ENCODE data around the gene ZDHHC8. TPM values are rescaled to one million over a fixed set of nuclear protein-coding genes. Genes with fewer than 3 reads are reported as not detected.

The ZDHHC8 gene
- total RNA-seq, 2 donors from 2014 or later = 45.6 to 46.3 TPM

DNA sequence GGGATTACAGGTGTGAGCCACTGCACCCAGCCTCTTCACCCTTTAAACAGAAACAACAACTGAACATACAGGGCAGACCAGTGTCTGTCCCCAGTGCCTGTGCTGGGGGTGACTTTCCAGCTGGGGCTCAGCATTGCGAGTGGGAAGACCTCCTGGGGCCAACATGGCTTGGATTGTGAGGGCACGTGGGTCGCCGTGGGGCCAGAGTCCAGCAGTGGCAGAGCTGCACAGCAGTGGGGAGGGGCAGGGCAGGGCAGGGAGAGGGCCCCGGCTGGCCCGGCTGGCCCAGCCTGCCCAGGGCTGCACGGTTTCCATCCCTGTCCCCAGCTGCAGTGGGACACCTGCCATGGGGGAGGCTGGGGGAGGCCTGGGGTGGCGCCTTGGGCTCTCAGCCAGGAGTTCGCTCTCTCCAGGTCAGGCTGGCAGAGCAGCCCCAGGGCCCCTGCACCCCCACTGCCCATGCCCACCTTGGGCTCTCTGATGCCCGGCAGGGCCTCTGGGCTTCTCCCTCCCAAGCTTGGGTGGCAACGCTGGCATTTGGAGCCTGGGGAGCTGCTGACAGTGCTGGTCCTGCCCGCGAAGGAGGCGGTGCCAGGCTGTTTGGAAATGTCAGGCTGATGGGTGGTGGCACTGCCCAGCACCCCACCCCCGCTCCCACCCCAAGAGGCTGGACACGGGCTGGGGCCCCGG lies 49.7 kb downstream of the ZDHHC8 start:
- intact Hi-C loops (cut with DNase I) = no loop called here
- no peak for DNase-seq (ENCODE audit: low spot score)

DNA sequence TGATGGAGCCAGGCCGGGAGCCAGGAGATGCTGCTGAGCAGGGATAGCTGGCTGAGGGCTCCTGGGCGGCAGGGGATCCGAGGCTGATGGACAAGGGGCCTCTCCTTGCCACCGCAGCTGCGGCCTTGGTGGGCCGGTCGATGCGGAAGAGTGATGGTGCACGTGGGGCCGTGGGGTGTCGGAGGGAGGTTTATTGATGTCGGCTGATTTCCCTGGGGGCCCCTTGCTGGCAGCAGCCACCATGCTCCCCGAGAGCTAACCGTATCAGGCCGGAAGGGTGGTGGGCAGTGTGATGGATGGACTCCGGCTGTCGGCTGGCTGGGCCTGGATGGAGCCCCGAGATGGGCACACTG lies 50.3 kb downstream of the ZDHHC8 start:
- intact Hi-C loops (cut with DNase I) = no loop called here
- no peak for DNase-seq (ENCODE audit: low spot score)

DNA sequence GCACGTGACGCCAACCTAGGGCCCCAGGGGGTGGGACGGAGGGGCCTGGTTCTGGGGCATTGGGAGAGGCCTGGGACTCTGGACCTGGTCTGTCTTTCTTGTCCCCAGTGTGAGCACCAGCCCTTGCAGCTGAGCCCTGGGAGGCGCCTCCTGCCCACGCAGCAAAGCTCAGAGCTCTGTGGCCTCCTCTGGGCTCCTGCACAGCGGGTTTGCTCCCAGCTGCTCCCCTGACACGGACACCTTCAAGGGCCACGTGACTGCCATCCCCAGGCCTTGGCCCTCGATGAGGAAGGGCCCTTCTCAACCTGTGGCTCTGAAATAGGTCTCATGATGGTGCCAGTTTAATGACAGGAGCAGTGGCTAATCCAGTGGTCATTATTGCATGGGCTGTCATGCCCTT lies 50.8 kb downstream of the ZDHHC8 start:
- DNase-seq (ENCODE audit: low spot score) = no peak
- intact Hi-C loops (cut with DNase I) = no loop called here

DNA sequence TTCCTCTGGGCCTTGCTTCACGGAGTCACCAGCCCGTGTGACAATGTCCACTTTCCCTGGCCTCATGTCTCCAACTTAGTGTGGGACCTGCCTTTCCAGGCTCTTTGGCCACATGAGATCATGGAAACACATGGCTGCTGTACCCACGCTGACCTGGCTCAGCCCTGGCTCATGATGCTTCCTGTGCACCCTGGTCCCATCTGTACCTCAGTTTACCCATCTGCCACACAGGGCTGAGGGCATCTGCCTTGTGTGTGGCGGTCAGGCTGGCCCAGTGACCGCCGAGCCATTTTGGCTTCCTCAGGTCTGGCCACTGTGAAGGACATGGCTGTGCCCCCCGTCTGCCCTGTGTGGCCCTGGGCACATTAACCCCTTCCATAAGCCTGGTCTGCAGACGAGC lies 51.5 kb downstream of the ZDHHC8 start:
- intact Hi-C loops (cut with DNase I) = no loop called here
- no peak for DNase-seq (ENCODE audit: low spot score)

DNA sequence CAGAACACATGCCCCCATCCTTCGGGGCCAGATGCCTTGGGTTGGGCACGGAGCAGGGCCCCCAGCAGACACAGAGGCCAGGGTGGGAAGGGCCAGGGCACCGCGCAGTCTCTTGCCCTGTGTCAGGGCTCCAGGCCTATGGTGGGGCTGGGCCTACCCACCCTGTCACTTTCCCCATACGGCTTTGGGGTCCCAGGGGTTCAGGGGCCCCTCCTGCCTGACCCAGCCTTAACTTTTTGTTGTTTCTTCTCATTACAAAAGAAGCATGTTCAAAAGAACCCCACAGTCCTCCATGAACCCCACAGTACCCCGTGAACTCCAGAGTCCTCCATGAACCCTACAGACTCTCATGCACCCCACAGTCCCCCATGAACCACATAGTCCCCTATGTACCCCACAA lies 52.2 kb downstream of the ZDHHC8 start:
- no peak for DNase-seq (ENCODE audit: low spot score)
- intact Hi-C loops (cut with DNase I) = no loop called here

DNA sequence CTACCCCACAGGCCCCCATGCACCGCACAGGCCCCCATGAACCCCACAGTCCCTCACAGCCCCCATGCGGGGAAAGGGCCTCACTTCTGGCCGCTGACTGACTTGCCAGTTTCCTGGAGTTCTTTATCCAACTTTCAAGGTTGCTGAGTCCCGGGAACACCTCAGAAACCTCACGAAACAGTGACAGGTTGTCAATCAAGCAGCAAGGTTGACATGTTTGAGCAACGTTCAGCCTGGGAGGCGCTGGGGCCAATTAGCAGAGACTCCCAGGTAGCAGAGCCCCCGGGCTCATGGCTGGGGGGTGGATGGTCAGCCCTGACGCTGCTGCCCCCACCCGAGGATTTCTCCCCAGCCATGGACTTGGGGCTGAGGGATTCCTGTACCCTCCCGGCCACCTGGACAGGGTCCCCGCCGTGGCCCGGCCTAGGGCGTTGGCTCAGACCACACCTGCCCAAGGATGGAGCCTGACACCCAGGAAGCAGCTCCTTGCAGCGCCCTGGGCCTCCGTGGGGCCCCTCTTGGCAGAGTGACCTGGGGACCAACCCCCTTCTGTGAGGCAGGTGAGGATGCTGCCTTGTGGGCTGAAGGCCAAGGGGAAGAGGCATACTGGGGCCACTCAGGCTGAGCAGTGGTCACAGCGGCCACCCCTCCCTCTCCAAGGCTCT lies 53.0 kb downstream of the ZDHHC8 start:
- DNase-seq (ENCODE audit: low spot score) = no peak
- intact Hi-C loops (cut with DNase I) = no loop called here

DNA sequence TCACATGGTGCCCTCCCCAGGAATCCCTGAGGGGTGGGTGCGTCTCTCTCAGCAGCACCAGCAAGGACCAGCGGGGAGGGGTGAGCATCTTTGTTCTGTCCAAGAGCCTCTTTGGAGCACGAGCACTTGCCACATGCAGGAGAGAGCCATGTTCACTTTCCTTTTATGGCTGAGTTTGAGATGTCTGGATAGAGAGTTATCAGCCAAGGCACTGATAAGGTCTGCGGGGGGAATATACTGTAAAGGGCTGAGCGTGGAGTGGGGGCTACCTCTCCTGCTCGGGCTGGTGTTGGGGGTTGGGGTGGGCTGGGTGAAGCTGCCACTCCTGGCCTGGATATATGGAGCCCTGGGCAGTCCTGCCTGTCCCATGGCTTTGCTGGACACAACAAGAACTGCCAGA lies 54.1 kb downstream of the ZDHHC8 start:
- intact Hi-C loops (cut with DNase I) = no loop called here
- DNase-seq (ENCODE audit: low spot score) = no peak

DNA sequence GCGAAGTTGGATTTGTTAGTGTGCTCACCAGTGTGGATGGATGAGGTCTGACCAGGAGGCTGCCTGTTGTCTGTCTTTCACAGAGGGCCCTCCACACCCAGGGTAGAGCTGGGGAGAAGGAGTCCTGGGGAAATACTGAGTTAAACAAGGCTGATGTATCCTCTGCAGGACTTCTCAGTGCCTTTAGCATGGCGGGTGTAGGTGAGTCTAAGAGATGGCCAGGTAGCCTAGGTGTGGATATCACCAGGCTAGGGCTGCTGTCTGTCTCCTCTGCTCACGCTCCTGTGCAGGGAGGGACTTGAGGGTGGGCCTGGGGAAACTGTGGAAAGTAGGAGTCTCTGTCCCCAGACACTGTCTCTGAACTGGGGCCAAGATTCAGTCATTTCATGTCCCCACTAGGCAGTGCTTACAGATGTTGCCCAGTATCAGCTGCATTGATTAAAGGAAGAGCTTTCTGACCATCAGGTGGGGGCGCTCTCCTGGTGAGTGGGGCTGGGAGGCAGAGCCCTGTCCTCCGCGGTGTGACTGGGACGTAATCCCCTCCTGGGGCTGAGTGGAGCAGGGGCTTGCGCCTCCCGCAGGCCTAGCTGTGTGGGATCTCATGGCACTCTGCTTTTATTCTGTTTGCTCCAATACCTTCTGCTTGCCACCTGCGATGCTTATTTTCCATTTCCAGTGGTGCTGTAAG lies 54.7 kb downstream of the ZDHHC8 start:
- no peak for DNase-seq (ENCODE audit: low spot score)
- intact Hi-C loops (cut with DNase I) = no loop called here

DNA sequence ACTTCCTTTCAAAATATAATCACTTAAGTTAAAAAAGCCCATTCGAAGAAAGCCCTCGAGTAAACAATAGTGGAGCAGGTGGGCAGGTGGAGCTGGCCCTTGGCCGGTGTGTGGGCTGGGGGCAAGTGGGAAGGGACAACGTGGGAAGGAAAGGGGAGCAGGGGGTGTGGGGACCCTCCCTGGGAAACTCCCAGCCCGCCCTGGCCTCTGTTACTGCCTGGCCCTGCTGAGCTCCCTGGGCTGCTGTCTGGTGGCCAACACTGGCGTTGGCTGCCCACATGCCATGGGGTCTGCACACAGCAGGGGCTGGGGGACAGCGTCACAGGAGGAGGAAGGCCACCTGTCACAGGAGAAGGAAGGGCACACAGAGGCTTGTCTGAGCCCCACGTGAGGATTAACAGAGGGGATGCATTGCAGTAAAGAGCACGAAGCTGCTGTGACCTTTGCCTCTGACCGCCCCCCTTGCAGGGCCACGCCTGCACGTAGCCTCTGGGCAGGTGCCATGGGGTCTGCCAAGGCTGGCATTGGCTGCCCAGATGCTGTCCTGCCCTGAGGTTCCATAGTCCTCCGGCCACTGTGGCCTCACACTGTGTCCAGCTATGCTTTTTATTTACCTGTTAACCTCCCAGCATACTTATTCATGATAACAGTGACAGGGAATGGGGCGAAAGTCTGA lies 55.4 kb downstream of the ZDHHC8 start:
- intact Hi-C loops (cut with DNase I) = loop anchor here in 1 of 2 donors (1.0 kb wide), 1 partner anchor 30 kb away; no protein-coding TSS in a partner anchor
- DNase-seq (ENCODE audit: low spot score) = no peak

DNA sequence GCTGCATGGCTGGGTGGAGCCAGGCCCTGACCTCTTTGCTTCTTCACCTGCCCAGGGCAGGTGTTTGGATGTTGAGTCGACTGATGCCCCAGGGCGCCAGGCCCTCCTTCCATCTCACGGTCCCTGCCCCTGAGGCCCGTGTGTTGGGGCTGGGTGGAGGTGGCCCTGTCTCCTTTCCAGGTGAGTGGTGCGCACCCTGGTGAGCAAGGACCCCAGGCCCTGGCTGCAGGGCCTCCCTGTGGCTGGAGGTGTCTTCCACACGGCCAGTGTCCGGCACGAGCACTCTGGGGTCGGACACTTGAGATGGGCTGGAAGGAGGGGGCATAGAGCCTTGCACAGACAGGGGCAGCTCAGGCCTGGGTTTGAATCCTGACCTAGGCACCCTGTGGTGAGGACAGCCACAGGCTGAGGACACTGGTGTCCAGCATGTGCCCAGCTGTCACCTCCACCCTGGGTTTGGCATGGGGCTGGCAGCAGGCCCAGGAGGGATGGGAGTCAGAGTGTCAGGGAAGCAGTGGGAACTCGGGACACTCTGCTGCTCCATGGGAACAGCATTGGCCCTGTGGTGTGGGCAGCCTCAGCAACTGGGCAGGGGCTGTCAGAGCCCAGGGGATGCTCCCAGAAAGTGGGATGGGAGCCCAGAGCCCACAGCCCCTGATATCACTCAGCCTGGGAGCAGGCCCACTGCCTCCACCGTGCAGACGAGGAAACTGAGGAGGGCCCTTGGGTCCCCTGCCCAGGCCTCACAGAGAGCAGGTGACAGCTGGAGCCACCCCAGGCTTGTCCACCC lies 56.4 kb downstream of the ZDHHC8 start:
- DNase-seq (ENCODE audit: low spot score) = no peak
- intact Hi-C loops (cut with DNase I) = loop anchor here in 1 of 2 donors (1.0 kb wide), 1 partner anchor 29 kb away; no protein-coding TSS in a partner anchor

DNA sequence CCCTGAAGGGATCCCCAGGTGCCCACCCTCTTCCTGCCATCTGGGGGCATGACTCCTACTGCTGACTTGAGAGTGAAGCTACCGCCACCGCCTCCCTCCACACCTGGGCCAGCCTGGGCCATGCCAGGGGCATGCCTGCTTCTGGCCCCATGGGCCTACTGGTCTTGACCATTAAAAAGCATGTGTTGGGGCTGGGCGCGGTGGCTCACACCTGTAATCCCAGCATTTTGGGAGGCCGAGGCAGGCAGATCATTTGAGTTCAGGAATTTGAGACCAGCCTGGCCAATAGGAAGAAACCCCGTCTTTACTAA lies 56.9 kb downstream of the ZDHHC8 start:
- intact Hi-C loops (cut with DNase I) = no loop called here
- DNase-seq (ENCODE audit: low spot score) = no peak

DNA sequence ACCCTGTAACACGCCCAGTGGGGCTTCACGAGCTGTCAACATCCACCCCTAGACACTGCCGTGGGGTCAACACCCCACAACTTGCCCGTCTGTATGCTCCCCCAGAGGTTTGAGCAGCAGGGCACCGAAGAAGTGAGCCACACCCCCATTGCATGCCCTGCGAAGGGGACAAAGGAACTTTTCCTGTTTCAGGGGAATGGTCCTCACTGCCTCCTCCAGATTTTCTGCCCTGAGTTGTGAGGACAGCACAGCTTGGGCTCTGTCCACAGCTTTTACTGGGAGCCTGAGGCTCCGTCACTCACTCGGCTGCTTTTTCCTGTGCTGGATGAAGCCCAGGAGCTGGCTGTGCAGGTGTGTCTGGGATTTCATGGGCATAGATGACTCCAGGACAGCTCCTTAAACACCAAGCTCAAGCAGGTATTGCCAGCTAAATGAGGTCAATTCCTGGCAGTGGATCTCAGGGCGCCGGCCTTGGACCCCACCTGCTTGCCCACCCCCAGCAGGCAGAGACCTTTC lies 59.5 kb downstream of the ZDHHC8 start:
- intact Hi-C loops (cut with DNase I) = loop anchor here in 1 of 2 donors (5.0 kb wide), 1 partner anchor 41 kb away; no protein-coding TSS in a partner anchor
- DNase-seq (ENCODE audit: low spot score) = no peak

DNA sequence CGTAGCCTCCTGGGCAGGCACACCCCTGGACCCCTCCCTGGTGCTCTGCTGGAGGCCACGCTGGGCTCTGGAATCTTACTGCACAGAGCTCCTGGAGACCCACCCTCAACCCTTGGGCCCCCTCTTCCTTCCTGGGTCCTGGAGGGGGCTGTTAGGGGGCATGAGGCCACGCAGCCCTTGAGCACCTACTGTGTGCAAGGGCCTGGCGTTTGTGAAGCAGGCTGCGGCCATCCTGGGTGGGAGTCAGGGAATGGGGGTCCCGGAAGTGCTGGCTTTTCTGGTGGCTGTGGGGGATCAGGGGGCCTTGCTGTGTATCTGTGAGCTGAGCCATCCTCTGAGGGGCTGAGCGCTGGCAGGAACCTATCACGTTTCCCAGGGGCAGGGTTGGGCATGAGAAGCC lies 60.2 kb downstream of the ZDHHC8 start:
- DNase-seq (ENCODE audit: low spot score) = no peak

DNA sequence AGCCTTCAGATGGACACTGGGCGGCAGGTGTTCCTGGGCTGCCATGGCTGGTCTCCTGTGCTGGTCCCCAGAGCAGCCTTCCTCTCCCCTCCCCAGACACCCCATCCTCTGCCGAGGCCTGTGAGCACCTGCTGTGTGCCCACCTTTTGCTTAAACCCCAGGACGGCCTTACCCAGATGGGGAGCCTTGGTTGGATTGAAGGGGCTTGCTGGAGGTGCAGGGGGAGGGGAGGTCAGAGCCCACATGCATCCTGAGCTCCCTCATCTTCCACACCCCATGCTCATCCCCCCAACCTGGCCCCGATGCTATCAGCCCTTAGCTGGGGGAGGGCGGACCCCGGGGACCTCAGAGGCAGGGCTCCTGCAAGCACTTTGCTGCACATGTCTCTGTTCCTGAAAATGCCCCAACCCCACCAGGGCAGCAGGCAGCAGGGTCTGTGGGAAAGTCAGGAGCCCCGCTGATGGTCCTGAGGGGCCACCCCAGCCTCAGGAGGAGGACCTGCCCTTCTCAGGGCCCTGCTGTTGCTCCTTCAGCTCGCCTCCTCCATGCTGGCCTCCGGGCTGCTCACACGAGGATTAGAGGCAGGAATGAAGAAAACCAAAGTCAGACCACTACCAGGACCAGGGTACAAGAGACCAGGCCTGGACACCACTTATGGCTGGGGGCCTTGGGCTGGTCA lies 60.8 kb downstream of the ZDHHC8 start:
- no peak for DNase-seq (ENCODE audit: low spot score)
- intact Hi-C loops (cut with DNase I) = loop anchor here in 1 of 2 donors (5.0 kb wide), 1 partner anchor 40 kb away; no protein-coding TSS in a partner anchor

More for the DNA sequence above, 60.2 kb downstream of the ZDHHC8 start:
- intact Hi-C loops (cut with DNase I) = loop anchor here in 1 of 2 donors (5.0 kb wide), 1 partner anchor 40 kb away; no protein-coding TSS in a partner anchor

DNA sequence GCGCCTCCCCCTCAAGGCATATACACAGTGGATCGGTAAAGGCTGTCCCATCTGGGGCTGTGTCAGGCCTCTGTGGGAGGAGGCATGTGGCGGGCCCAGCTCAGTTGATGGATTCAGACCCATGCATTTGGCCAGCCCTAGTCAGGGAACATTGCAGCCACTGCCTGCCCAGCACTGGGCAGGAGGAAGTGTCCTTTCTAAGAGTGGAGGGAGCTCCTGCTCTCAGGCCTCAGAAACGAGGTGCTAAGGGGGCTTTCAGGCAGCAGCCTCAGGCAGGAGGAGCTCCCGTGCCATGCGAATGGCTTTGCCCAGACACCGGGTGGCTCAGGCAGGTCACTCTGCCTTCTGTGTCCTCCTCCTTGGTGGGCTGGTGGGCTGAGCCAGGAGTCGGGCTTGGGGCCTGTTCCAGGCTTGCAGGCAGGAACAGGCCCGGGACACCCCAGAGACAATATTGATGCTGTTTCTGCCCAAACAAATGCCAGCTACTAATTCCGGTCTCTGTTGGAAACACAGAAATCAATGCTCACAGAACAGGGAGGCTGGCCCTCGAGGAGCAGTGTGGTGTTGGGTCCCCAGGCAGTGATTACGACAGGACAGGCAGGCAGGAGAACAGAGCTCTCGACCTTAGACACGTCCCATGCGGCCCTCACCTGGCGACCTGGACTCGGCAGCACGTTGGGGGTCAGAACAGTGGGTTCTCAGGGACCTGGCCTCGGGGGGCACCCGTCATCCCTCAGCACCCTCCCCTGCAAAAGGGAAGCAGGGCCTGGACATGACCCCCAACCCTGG lies 61.6 kb downstream of the ZDHHC8 start:
- DNase-seq (ENCODE audit: low spot score) = no peak
- intact Hi-C loops (cut with DNase I) = loop anchor here in 1 of 2 donors (5.0 kb wide), 1 partner anchor 39 kb away; no protein-coding TSS in a partner anchor

DNA sequence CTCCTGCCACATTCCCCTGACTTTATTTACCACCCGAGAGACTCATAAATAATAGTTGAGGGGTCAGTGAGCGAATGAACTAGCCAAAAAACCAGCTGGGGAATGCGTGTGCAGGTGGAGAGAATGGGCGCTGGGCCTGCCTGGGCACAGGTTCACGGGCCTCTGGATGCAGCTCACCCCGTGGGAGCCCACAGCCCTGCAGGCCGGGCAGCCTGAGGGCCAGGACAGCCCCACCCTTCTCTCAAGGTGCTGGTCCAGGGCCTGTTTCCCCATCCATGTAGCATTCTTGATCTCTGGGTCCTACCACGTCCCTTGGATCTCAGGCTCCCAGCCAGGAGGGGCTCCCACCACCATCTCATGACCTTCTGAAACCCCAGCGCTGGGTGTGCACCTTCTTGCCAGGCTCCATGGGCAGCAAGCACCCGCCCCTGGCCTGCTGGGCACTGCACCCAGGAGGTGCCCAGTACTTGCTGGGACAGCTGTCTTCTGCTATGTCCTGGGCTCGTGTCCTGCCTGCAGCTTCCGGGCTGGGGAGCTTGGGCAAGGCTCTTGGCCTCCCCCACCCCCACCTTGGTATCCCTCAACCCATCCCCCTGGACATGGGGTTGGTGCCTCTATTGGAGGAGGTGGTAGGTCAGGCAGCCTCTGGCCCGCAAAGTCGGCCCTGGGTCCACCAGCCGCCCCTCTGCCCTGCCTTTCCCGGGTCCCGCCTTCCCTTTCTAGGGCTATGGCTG lies 62.3 kb downstream of the ZDHHC8 start:
- intact Hi-C loops (cut with DNase I) = loop anchor here in 1 of 2 donors (5.0 kb wide), 1 partner anchor 38 kb away; no protein-coding TSS in a partner anchor
- no peak for DNase-seq (ENCODE audit: low spot score)

Measured in posterior vena cava (tissue), 2 donors.